NCI-H774 (cell line): ENCODE data around the gene TERT.
"Not testable (repeated sequence)": the region's sequence is repeated elsewhere in the genome, so short reads cannot be mapped to it uniquely, and the experiment has no call there.

Experiments used
- DNase-seq: peaks from one replicate; lab custom pipeline; 2025; lab: John Stamatoyannopoulos, UW

TERT gene

DNA sequence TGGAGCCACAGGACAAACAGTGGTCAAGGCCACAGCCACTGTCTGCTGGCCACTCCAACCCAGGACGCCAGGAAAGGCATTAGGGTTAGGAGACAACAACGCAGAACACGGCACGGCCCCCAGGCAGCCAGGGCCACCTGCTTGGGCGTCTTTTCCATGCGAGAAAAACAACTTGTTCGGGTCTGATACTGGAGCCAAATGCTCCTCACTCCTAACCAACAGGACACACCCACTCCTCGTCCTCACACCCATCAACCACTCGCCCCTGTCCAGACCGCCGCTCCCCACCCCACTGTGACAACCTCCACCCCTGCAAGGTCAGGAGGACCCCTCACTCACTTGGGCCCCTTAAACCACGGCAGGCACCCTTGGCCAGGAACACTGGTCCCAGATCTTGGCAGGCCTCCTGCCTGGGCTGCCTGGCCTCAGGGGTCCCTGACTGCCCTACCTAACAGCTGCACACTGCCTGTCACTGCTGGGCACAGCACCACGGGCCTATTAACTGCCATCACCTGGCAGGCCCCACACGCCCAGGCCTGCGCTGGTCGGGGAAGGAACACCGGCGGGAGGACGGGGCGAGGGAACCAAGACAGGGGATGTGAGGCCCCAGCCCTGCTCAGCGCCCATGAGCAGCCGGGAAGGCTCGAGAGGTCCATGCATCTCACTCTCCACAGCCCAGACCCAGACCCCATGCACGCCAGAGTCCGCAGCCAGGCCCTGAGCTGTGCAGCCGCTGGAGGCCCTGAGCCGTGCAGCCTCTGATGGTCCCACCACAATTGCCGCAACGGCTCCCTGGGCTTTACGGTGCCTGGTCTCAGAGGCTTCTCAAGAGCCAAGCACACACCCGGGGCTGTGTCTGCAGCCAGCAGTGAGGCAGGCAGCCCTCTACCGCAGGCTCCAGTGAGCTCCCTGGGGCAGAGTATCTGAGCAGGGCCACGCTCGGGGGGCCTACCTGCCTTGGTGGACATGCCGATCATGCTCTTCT is 36.3 kb upstream of the TERT start:
- no peak for DNase-seq

DNA sequence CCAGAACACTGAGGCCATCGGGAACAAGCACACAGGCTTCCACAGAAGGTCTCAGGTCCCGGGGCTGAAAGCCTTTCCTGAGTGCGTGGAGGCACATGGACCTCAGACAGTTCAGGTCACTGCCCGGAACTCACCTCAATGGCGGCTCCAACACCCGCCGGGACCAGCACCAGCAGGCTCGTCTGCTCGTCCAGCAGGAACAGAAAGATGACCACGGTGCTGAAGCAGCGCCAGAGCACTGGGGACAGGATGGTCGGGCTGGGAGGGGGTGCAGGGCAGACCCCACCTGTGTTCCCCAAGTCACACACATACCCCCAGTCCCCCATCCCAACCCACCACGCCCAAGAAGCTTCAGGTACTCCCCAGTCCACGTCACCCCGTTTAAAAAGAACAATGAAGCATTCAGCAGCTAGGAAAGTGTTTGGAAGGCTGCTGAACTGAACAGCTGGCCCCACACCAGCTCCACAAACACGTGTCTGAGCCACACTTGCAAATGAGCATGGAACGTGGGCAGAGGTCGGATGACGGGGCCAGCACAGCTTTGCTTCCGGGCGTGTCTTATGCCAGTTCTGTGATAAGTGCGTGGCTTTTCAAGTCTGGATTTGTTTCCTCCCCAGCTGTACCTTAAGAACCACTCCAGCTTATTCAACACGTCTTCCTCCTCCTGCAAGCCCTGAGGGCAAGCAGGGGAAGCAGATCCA is 35.4 kb upstream of the TERT start:
- DNase-seq = no peak

- DNase-seq = no peak
These were observed 34.3 kb upstream of the TERT start for GRCh38 chr5:1329111-1329579.

DNA sequence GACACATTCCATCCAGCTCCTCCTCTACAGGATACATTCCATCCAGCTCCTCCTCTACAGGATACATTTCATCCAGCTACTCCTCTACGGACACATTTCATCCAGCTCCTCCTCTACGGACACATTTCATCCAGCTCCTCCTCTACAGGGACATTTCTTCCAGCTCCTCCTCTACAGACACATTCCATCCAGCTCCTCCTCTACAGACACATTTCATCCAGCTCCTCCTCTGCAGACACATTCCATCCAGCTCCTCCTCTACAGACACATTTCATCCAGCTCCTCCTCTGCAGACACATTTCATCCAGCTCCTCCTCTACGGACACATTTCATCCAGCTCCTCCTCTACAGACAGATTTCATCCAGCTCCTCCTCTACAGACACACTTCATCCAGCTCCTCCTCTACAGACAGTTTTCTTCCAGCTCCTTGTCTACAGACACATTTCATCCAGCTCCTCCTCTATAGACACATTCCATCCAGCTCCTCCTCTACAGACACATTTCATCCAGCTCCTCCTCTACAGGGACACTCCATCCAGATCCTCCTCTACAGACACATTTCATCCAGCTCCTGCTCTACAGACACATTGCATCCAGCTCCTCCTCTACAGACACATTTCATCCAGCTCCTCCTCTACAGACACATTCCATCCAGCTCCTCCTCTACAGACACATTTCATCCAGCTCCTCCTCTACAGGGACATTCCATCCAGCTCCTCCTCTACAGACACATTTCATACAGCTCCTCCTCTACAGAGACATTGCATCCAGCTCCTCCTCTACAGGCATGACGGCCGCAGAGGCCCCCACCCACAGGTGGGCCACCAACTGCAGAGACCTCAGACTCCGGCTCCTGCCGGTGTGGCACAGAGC is 33.6 kb upstream of the TERT start:
- DNase-seq = not testable (repeated sequence)

DNA sequence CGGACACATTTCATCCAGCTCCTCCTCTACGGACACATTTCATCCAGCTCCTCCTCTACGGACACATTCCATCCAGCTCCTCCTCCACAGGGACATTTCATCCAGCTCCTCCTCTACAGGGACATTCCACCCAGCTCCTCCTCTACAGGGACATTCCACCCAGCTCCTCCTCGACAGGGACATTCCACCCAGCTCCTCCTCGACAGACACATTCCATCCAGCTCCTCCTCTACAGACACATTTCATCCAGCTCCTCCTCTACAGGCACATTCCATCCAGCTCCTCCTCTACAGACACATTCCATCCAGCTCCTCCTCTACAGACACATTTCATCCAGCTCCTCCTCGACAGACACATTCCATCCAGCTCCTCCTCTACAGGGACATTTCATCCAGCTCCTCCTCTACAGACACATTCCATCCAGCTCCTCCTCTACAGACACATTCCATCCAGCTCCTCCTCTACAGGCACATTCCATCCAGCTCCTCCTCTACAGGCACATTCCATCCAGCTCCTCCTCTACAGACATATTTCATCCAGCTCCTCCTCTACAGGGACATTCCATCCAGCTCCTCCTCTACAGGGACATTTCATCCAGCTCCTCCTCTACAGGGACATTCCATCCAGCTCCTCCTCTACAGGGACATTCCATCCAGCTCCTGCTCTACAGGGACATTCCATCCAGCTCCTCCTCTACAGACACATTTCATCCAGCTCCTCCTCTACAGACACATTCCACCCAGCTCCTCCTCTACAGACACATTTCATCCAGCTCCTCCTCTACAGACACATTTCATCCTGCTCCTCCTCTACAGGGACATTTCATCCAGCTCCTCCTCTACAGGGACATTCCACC is 32.3 kb upstream of the TERT start:
- not testable (repeated sequence) for DNase-seq

GRCh38 chr5:1326532-1326875 is 31.6 kb upstream of the TERT start:
- DNase-seq = not testable (repeated sequence)

GRCh38 chr5:1325870-1326531 is 31.1 kb upstream of the TERT start:
- DNase-seq = no peak

DNA sequence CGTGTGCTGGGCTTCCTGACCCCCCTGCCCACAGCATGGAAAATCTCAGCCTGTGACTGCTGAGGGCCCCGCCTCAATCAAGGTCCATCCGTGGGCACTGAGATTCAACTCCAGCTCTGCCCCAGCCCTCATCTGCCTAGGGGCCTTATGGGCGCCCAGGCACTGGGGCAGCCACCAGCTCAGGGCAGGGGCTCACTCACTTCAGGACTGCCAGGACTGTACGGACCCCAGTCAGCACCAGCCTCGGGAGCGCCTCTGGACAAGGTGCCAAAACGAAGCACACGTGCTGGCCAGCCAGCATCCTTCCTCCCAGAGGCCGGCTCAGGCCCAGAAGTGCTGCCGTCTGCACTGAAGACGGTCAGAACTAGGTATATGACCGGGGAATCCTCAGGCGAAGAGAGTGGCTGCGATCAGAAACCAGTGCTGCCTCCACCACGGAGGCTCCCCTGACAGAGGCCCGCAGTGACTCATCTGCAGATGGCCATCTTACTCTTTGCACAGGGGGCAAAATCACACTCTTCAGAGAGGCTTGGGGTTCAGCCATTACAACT is 30.4 kb upstream of the TERT start:
- DNase-seq = no peak

- no peak for DNase-seq
These were observed 29.9 kb upstream of the TERT start for GRCh38 chr5:1324719-1325190.

DNA sequence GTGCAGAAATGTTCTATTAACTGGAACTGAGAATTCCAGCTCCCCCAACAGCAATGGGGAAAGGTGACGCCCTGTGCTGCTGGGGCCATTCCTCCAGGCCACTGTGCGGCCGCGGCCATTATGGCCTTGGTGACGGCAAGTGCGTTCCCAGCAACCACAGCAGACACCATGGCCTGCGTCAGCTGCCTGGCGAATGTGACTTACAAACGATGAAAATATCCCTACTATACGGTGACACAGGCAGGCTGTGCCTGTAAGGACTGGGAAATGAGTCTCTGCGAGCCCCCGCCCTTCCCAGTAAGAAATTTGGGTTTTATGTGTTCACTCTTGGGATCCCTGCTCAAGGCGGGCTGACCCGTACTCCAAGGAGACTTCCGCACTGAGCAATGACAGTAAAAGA is 29.4 kb upstream of the TERT start:
- no peak for DNase-seq

DNA sequence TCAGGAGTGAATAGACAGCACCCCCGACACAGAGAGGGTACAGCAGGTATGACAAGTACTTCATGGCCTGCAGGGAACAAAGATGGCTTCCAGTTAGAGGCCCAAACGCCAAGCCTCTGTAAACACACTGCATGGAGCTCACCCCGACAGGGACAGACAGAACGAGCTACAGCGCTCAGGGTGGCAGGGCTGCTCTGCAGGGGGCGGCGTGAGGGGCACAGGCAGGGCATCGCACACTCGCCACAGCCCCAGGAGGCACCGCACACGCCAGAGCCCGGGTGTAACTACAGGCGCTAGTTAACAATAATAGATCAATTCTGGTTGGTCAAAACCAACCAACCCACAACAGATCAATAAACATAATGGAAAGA is 28.9 kb upstream of the TERT start:
- no peak for DNase-seq

- no peak for DNase-seq
These were observed 28.3 kb upstream of the TERT start for GRCh38 chr5:1322955-1323802.

- DNase-seq = no peak
These were observed 27.4 kb upstream of the TERT start for GRCh38 chr5:1322036-1322900.

- no peak for DNase-seq
These were observed 26.7 kb upstream of the TERT start for GRCh38 chr5:1321576-1321975.

DNA sequence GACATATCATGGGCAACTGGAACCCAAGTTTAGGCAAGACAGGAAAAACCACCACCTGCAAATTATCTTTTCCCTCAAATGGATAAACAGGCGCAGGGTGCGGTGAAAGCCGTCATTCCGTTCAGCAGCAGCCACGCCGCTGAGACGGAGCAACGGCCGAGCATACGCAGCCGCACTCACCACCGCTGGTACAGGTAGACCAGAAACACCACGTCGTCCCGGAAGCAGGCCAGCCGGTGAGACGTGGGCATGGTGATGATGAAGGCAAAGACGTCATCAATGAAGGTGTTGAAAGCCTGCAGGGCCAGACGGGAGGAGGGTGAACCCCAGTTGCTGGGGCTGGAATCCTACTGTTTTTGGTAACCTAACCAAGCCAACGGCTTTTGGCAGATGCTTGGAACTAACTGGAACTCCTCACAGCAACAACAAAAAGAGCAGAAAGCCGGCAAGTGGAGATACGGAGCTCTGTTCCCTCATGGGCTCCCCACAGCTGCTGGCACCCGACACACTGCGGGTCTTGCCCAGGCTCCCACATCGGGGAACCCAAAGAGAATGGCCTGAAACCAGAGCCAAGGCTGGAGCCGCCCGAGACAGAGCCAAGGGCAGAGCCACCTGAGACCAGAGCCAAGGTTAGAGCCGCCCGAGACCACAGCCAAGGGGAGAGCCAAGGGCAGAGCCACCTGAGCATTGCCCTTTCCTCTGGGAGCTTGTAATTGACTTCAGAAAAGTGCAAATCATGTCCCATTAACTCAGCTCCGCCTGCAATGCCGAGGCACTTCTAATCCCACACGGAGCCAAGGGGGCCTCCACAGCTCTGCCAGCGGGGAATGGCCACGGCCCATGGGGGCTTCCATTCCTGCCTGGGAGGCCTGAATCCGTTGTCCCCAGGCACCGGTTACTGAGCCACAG is 25.8 kb upstream of the TERT start:
- no peak for DNase-seq

- DNase-seq = no peak
These were observed 24.8 kb upstream of the TERT start for GRCh38 chr5:1319436-1320256.
